ENCODE data around the gene RAB28. TPM values are rescaled to one million over a fixed set of nuclear protein-coding genes. Genes with fewer than 3 reads are reported as not detected.

RAB28 gene
- polyA plus RNA-seq, 2 of the 4 experiments (the other 2 are of a cell fraction) = 9.5 to 24.6 TPM

DNA sequence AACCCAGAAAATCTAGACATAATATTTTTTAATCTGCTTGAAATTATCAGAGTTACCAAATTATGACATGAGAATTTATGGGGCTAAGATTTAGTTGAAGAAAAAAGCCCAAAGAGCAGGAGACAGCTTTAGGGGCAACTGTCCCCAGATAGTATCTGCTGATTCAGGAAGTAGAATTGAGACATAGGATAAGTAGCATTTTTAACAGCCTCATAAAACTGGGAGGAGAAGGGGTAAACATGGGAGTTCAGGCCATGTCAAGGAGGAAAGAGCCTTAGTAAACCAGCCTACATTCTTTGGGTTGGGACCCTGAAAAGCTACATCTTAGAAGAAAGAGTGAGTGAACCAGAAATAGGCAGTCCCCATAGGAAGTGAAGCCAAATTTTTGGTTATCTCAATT is 9.7 kb upstream of the RAB28 start:
- TF ChIP-seq FOSL2 (IDR thresholded peaks at IDR 0.05) = no peak
- TF ChIP-seq FOSL2 (CRISPR knock-in tag; IDR thresholded peaks at IDR 0.05) = no peak
- no peak for TF ChIP-seq RFX5 (IDR thresholded peaks at IDR 0.05)
- TF ChIP-seq, protein P1, sequence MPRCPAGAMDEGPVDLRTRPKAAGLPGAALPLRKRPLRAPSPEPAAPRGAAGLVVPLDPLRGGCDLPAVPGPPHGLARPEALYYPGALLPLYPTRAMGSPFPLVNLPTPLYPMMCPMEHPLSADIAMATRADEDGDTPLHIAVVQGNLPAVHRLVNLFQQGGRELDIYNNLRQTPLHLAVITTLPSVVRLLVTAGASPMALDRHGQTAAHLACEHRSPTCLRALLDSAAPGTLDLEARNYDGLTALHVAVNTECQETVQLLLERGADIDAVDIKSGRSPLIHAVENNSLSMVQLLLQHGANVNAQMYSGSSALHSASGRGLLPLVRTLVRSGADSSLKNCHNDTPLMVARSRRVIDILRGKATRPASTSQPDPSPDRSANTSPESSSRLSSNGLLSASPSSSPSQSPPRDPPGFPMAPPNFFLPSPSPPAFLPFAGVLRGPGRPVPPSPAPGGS (IDR thresholded peaks at IDR 0.05) = no peak
- TF ChIP-seq CBX8 (IDR thresholded peaks at IDR 0.05) = no peak
- no peak for TF ChIP-seq JUNB (IDR thresholded peaks at IDR 0.05)
- no peak for TF ChIP-seq EHMT2 (IDR thresholded peaks at IDR 0.05; ENCODE audit: low read depth)

GRCh38 chr4:13492747-13493146 is 8.6 kb upstream of the RAB28 start:
- DNase-seq (ENCODE audit: low read depth in 1 of 2, low spot score in 1 of 2) (no peak), ATAC-seq (no peak), FAIRE-seq (no peak)
- Histone ChIP-seq H3K4me1 (no peaks in the 10 kb centered on the region), H3K27ac (no peak overlapping the region), H3K9me3 (no peaks in the 10 kb centered on the region), H3K4me3 (no peak overlapping the region), H3K4me2 (no peak overlapping the region)
- 53% methylated on average over 3 of the region's 3 CpGs for WGBS (ENCODE audit: missing lambda C conversion rate)
- ChIA-PET CTCF (no interaction called here), POLR2A (no interaction called here)
- TF ChIP-seq HOXB5 (CRISPR knock-in tag; IDR thresholded peaks at IDR 0.05) (no peak), NPAS2 (CRISPR knock-in tag; IDR thresholded peaks at IDR 0.05; ENCODE audit: borderline replicate concordance) (no peak), PBX3 (IDR thresholded peaks at IDR 0.05) (no peak), RFX5 (IDR thresholded peaks at IDR 0.05) (no peak), ATOH8 (CRISPR knock-in tag; IDR thresholded peaks at IDR 0.05; ENCODE audit: low read depth) (no peak), MYC (IDR thresholded peaks at IDR 0.05; ENCODE audit: borderline replicate concordance, low read length) (no peak), SREBF2 (IDR thresholded peaks at IDR 0.05) (no peak), ZC3H11A (IDR thresholded peaks at IDR 0.05) (no peak), EP300 (IDR thresholded peaks at IDR 0.05) (no peak), CTCF (IDR thresholded peaks at IDR 0.05) (no peak), ELK1 (IDR thresholded peaks at IDR 0.05; ENCODE audit: low read depth, low read length) (no peak), POLR2AphosphoS2 (conservative IDR thresholded peaks at IDR 0.05; ENCODE audit: low read length) (no peak), CEBPB (IDR thresholded peaks at IDR 0.05) (no peak), HEYL (CRISPR knock-in tag; IDR thresholded peaks at IDR 0.05) (no peak), RNF2 (IDR thresholded peaks at IDR 0.05; ENCODE audit: borderline replicate concordance, low read depth) (no peak), EHF (CRISPR knock-in tag; IDR thresholded peaks at IDR 0.05) (no peak), MAFK (IDR thresholded peaks at IDR 0.05; ENCODE audit: partially characterized antibody) (no peak), FOXS1 (CRISPR knock-in tag; IDR thresholded peaks at IDR 0.05) (no peak), POLR2A (IDR thresholded peaks at IDR 0.05; ENCODE audit: low read length) (no peak)

More for the DNA sequence above, 9.7 kb upstream of the RAB28 start:
- ATAC-seq (no peak), DNase-seq (ENCODE audit: low read depth in 1 of 2, low spot score in 1 of 2) (no peak), FAIRE-seq (no peak)
- Histone ChIP-seq H3K9me3 (no peaks in the 10 kb centered on the region), H3K4me2 (no peak overlapping the region), H3K4me3 (no peak overlapping the region), H3K27ac (no peak overlapping the region), H3K4me1 (no peaks in the 10 kb centered on the region)
- CTCF ChIA-PET = no interaction called here
- POLR2A ChIA-PET = no interaction called here
